Measurements from ENCODE around the gene AQP5. TPM values are rescaled to one million over a fixed set of nuclear protein-coding genes. Genes with fewer than 3 reads are reported as not detected.

The AQP5 gene
- total RNA-seq, 6 experiments from 2014 or later = not detected

DNA sequence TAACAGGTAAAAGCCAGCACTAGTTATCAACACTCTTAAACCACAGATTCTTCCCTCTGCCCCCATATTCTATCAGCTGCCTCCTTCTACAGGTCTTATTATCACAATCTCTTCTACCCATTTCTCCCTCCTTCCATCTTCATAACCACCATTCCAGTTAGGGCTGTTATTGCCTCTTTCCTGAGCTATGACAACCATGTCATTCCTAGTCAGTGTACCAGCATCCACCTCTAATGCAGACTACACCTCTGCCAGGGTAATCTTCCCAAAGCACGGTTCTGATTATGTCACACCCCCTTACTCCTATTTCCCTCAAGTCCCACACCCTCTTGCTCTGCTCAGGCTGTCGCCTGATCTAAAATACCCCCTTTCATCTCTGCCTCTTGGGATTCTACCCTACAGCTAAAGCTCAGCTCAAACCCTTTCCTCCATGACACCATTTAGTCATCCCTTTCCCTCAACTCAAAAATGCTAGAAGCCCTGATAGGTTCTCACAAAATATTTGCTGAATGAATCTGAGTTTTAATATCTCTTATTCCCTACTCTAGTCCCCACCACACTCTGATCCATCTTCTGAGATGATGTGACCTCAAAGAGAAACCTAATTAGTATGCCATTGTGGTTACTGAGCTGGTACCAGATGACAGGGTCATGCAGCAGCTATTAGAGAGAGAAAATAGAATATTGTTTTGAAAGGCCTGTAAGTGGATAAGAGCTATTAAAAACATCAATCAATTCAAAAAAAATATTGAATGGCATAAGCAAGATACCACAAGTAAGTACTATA lies 51.9 kb downstream of the AQP5 start:
- no peaks in the 10 kb centered on the region for H3K9me3 Mint-ChIP-seq
- TF ChIP-seq, protein P1, sequence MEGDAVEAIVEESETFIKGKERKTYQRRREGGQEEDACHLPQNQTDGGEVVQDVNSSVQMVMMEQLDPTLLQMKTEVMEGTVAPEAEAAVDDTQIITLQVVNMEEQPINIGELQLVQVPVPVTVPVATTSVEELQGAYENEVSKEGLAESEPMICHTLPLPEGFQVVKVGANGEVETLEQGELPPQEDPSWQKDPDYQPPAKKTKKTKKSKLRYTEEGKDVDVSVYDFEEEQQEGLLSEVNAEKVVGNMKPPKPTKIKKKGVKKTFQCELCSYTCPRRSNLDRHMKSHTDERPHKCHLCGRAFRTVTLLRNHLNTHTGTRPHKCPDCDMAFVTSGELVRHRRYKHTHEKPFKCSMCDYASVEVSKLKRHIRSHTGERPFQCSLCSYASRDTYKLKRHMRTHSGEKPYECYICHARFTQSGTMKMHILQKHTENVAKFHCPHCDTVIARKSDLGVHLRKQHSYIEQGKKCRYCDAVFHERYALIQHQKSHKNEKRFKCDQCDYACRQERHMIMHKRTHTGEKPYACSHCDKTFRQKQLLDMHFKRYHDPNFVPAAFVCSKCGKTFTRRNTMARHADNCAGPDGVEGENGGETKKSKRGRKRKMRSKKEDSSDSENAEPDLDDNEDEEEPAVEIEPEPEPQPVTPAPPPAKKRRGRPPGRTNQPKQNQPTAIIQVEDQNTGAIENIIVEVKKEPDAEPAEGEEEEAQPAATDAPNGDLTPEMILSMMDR (IDR thresholded peaks at IDR 0.05) = no peak
- H3K27ac Mint-ChIP-seq = peak overlapping the region; percentile 42
- peaks cover 43% of the 10 kb centered on the region for H3K4me1 Mint-ChIP-seq (ENCODE audit: low read depth)
- H3K36me3 Mint-ChIP-seq (ENCODE audit: low read depth) = peaks cover 19% of the 10 kb centered on the region; the same call in 1 of the 2 replicates
- H3K27me3 Mint-ChIP-seq (ENCODE audit: insufficient read depth) = no peaks in the 10 kb centered on the region; the same call in 1 of the 2 replicates
- peak; percentile 5 for DNase-seq
- no peak overlapping the region for H3K4me3 Mint-ChIP-seq

DNA sequence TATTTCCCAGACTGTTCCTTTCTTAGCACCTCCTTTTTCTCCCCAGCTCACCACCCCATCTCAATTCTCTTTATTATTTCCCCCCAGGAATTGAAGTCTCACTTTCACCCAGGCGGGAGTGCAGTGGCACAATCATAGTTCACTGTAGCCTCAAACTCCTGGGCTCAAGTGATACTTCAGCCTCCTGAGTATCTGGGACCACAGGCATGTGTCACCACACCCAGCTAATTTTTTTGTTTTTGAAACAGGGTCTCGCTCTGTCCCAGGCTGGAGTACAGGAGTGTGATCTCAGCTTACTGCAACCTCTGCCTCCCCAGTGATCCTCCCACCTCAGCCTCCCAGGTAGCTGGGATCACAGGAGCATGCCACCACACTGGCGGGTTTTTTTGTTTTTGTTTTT lies 52.7 kb downstream of the AQP5 start:
- H3K36me3 Mint-ChIP-seq (ENCODE audit: low read depth) = peaks cover 19% of the 10 kb centered on the region; the same call in 1 of the 2 replicates
- peaks cover 49% of the 10 kb centered on the region for H3K4me1 Mint-ChIP-seq (ENCODE audit: low read depth)
- TF ChIP-seq, protein P1 (IDR thresholded peaks at IDR 0.05) = no peak
- peak overlapping the region; percentile 42; the same call in 1 of the 2 replicates for H3K27ac Mint-ChIP-seq
- no peak overlapping the region for H3K4me3 Mint-ChIP-seq
- H3K27me3 Mint-ChIP-seq (ENCODE audit: insufficient read depth) = no peaks in the 10 kb centered on the region; the same call in 1 of the 2 replicates
- DNase-seq = no peak
- H3K9me3 Mint-ChIP-seq = no peaks in the 10 kb centered on the region

Other genes with a start within 250 kb of the AQP5 start
- 100 to 1,000 TPM; 471 to 545 (median 497) TPM for gene TMBIM6, start 220.3 kb upstream of the AQP5 start, total RNA-seq (2021; fragmentation: NEBNext Ultra II Directional; extraction: Animal tissue kit (Norgen Biotek cat#: 25700))
- gene NCKAP5L, start 133.5 kb upstream of the AQP5 start, total RNA-seq (2021; fragmentation: NEBNext Ultra II Directional; extraction: Animal tissue kit (Norgen Biotek cat#: 25700)) = 10 to 100 TPM; 24.4 to 37.5 (median 25.0) TPM
- 1 to 10 TPM; 1.5 to 2.9 (median 2.0) TPM for gene BCDIN3D, start 118.8 kb upstream of the AQP5 start, total RNA-seq (2021; fragmentation: NEBNext Ultra II Directional; extraction: Animal tissue kit (Norgen Biotek cat#: 25700))
- gene FAIM2, start 58.0 kb upstream of the AQP5 start, total RNA-seq (2021; fragmentation: NEBNext Ultra II Directional; extraction: Animal tissue kit (Norgen Biotek cat#: 25700)) = 1 to 10 TPM in 4 of 6 experiments, under 1 TPM in 2; 0.24 to 1.1 (median 1.1) TPM
- gene AQP2, start 11.1 kb upstream of the AQP5 start, total RNA-seq (2021; fragmentation: NEBNext Ultra II Directional; extraction: Animal tissue kit (Norgen Biotek cat#: 25700)) = not detected
- not detected for gene AQP6, start 11.1 kb downstream of the AQP5 start, total RNA-seq (2021; fragmentation: NEBNext Ultra II Directional; extraction: Animal tissue kit (Norgen Biotek cat#: 25700))
- gene RACGAP1, start 63.6 kb downstream of the AQP5 start, total RNA-seq (2021; fragmentation: NEBNext Ultra II Directional; extraction: Animal tissue kit (Norgen Biotek cat#: 25700)) = 100 to 1,000 TPM in 5 of 6 experiments, 10 to 100 TPM in 1; 52.6 to 119 (median 104) TPM
- 1 to 10 TPM; 1.3 to 2.4 (median 1.6) TPM for gene ASIC1, start 95.7 kb downstream of the AQP5 start, total RNA-seq (2021; fragmentation: NEBNext Ultra II Directional; extraction: Animal tissue kit (Norgen Biotek cat#: 25700))
- 10 to 100 TPM; 37.6 to 59.1 (median 44.2) TPM for gene SMARCD1, start 123.5 kb downstream of the AQP5 start, total RNA-seq (2021; fragmentation: NEBNext Ultra II Directional; extraction: Animal tissue kit (Norgen Biotek cat#: 25700))
- gene GPD1, start 142.1 kb downstream of the AQP5 start, total RNA-seq (2021; fragmentation: NEBNext Ultra II Directional; extraction: Animal tissue kit (Norgen Biotek cat#: 25700)) = under 1 TPM in 1 of 6 experiments, not detected in 5; 0.20 TPM
- gene COX14, start 150.4 kb downstream of the AQP5 start, total RNA-seq (2021; fragmentation: NEBNext Ultra II Directional; extraction: Animal tissue kit (Norgen Biotek cat#: 25700)) = 10 to 100 TPM; 44.4 to 77.8 (median 53.4) TPM
- 10 to 100 TPM; 48.0 to 69.3 (median 60.3) TPM for gene CERS5, start 205.5 kb downstream of the AQP5 start, total RNA-seq (2021; fragmentation: NEBNext Ultra II Directional; extraction: Animal tissue kit (Norgen Biotek cat#: 25700))

All from HFFc6 (cell line).